Heart left ventricle (tissue), 13 donors: ENCODE data around the gene FAM53B.

Experiments
- CTCF ChIP-seq, 12 donors: fragments of 200-600 bp; sonication (generic) in 4 of 12; IDR thresholded peaks; one replicate each; pipeline versions ENCODE4 v1.5.0 to v1.8.0; 2018 to 2022; ENCODE audit warnings: antibody characterized with exemption in 12 of 12, mild to moderate bottlenecking in 5 of 12
- POLR2A ChIP-seq, 2 donors: fragments of 450-650 bp; IDR thresholded peaks; one replicate each; pipeline ENCODE4 v1.6.1; 2017; ENCODE audit warnings: antibody characterized with exemption in 2 of 2, mild to moderate bottlenecking in 2 of 2, moderate library complexity in 2 of 2
- donor health status: ischemic (EF 13 %, LVEDD 7.1; RV severe dilation, severe dysfunction).
- donor health status: DM: no; HTN: yes; CAD: no.
- donor health status: DM: no; HTN: no; CAD: no.
- donor health status: ischemic (EF 25% LVEDD 6.9; RV normal size, moderate dysfunction).
- donor health status: ischemic (EF 25% LVEDD 5.7; RV mildly dilated, moderate dysfunction).
- donor health status: ischemic (EF 35%, LVEDD 5.7; RV mildly dilated, moderate dysfunction).
- donor health status: nonischemic (EF 11% LVEDD 7.7; RV severe dilation, severe dysfunction).
- donor health status: DM: yes; HTN: yes; CAD: no.
- donor health status: PGD.
- donor health status: ischemic (EF 29% LVEDD 5.4; RV normal size, mild dysfunction).
- donor health status: nonischemic (EF 23%, LVEDD 6.1; RV moderate dilation, normal function).

DNA sequence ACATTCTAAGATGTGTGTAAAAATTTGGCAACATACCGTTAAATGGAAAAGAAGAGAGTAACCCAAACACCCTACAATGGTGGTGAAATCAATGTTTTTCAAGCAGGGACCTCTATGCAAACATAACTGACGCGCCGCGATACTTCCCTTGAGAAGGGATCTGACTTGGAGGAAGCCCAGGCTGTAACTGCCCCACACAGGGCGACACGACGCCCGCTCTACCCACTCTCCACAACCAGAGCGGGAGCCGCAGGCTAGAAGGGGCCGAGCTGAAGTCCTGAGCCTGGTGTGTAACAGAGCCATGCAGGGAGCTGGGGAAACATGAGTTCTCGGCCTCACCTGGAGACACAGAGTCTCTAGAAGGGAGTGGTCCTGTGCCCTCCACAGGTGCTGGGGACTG is 120.2 kb downstream of the FAM53B start:
- TF ChIP-seq POLR2A (IDR thresholded peaks at IDR 0.05) (no peak), CTCF (IDR thresholded peaks at IDR 0.05) (no peak)
